SK-N-SH treated with all-trans-retinoic acid at 6 μM for 48 hours (cell line): ENCODE measurements around the gene MAML3.

Source experiments
- ATAC-seq: fragments of 200-7000 bp; cut with Tn5 transposase; 3 replicates; pipeline ENCODE4 v1.9.1; 2020; ENCODE audit warnings: mild to moderate bottlenecking, moderate library complexity
- ARNTL ChIP-seq: fragments of 450-650 bp; formaldehyde crosslinking; IDR thresholded peaks from 2 replicates; pipeline ENCODE4 v1.5.0; 2020; ENCODE audit warnings: low read depth, mild to moderate bottlenecking, moderate library complexity, borderline replicate concordance
- BACH2 ChIP-seq: fragments of 250-450 bp; sonication (Bioruptor Pico); IDR thresholded peaks from 2 replicates; pipeline ENCODE4 v1.9.0; 2021; ENCODE audit warnings: mild to moderate bottlenecking, borderline replicate concordance
- CREB5 ChIP-seq: fragments of 250-450 bp; sonication (Bioruptor Pico); IDR thresholded peaks from 2 replicates; pipeline ENCODE4 v1.5.1; 2020; ENCODE audit warnings: low read depth, mild to moderate bottlenecking, moderate library complexity
- CSDC2 ChIP-seq: fragments of 250-450 bp; sonication (Bioruptor Pico); IDR thresholded peaks from 2 replicates; pipeline ENCODE4 v1.5.0; 2020; ENCODE audit warnings: mild to moderate bottlenecking, moderate library complexity
- ESRRG ChIP-seq: fragments of 250-450 bp; sonication (Bioruptor Pico); IDR thresholded peaks from 2 replicates; pipeline ENCODE4 v1.6.1; 2021; ENCODE audit warnings: mild to moderate bottlenecking
- GLIS3 ChIP-seq: fragments of 250-450 bp; sonication (Bioruptor Pico); IDR thresholded peaks from 2 replicates; pipeline ENCODE4 v1.5.0; 2020; ENCODE audit warnings: mild to moderate bottlenecking, moderate library complexity
- ISL1 ChIP-seq: fragments of 250-450 bp; sonication (Bioruptor Pico); IDR thresholded peaks from 2 replicates; pipeline ENCODE4 v2.1.2; 2022; ENCODE audit warnings: mild to moderate bottlenecking, moderate library complexity
- OSR1 ChIP-seq: fragments of 250-450 bp; sonication (Bioruptor Pico); IDR thresholded peaks from 2 replicates; pipeline ENCODE4 v1.8.0; 2022; ENCODE audit warnings: moderate library complexity, mild to moderate bottlenecking, inconsistent platforms
- POU6F1 ChIP-seq: fragments of 250-450 bp; sonication (Bioruptor Pico); IDR thresholded peaks from 2 replicates; pipeline ENCODE4 v1.8.0; 2021; ENCODE audit warnings: low read depth, mild to moderate bottlenecking, moderate library complexity, borderline replicate concordance
- PPARA ChIP-seq: fragments of 250-450 bp; sonication (Bioruptor Pico); IDR thresholded peaks from 2 replicates; pipeline ENCODE4 v1.5.0; 2020; ENCODE audit warnings: mild to moderate bottlenecking, borderline replicate concordance
- RARB ChIP-seq: fragments of 250-450 bp; sonication (Bioruptor Pico); IDR thresholded peaks from 2 replicates; pipeline ENCODE4 v1.8.0; 2021; ENCODE audit warnings: mild to moderate bottlenecking, moderate library complexity
- SNAI2 ChIP-seq: fragments of 250-450 bp; sonication (Bioruptor Pico); IDR thresholded peaks from 2 replicates; pipeline ENCODE4 v1.5.0; 2020; ENCODE audit warnings: mild to moderate bottlenecking, moderate library complexity
- TCF4 ChIP-seq: fragments of 250-450 bp; sonication (Bioruptor Pico); IDR thresholded peaks from 2 replicates; pipeline ENCODE4 v1.8.0; 2021; ENCODE audit warnings: mild to moderate bottlenecking, moderate library complexity, borderline replicate concordance
- TOX ChIP-seq: fragments of 250-450 bp; sonication (Bioruptor Pico); IDR thresholded peaks from 2 replicates; pipeline ENCODE4 v1.8.0; 2021; ENCODE audit warnings: mild to moderate bottlenecking, moderate library complexity, borderline replicate concordance
- TSHZ2 ChIP-seq: fragments of 250-450 bp; sonication (Bioruptor Pico); IDR thresholded peaks from 2 replicates; pipeline ENCODE4 v1.5.0; 2020; ENCODE audit warnings: mild to moderate bottlenecking, moderate library complexity
- ZC3H10 ChIP-seq: fragments of 250-450 bp; sonication (Bioruptor Pico); IDR thresholded peaks from 2 replicates; pipeline ENCODE4 v1.5.1; 2021; ENCODE audit warnings: mild to moderate bottlenecking, moderate library complexity
- ZFP3 ChIP-seq: fragments of 250-450 bp; sonication (Bioruptor Pico); IDR thresholded peaks from 2 replicates; pipeline ENCODE4 v1.5.0; 2020; ENCODE audit warnings: mild to moderate bottlenecking, moderate library complexity
- ZFP30 ChIP-seq: fragments of 450-650 bp; formaldehyde crosslinking; IDR thresholded peaks from 2 replicates; pipeline ENCODE4 v1.5.0; 2022; ENCODE audit warnings: mild to moderate bottlenecking, moderate library complexity
- ZNF565 ChIP-seq: fragments of 450-650 bp; formaldehyde crosslinking; conservative IDR thresholded peaks from 2 replicates; pipeline ENCODE4 v1.5.0; 2020; ENCODE audit warnings: low read depth, mild to moderate bottlenecking, moderate library complexity
- ZNF70 ChIP-seq: fragments of 450-650 bp; formaldehyde crosslinking; IDR thresholded peaks from 2 replicates; pipeline ENCODE4 v1.5.0; 2020; ENCODE audit warnings: mild to moderate bottlenecking, moderate library complexity
- ZNF8 ChIP-seq: fragments of 450-650 bp; formaldehyde crosslinking; IDR thresholded peaks from 2 replicates; pipeline ENCODE4 v1.5.0; 2020; ENCODE audit warnings: mild to moderate bottlenecking, moderate library complexity
- TF ChIP-seq, protein P1 (sequence below): fragments of 250-450 bp; sonication (Bioruptor Pico); IDR thresholded peaks from 2 replicates; pipeline ENCODE4 v1.5.1; 2021; ENCODE audit warnings: mild to moderate bottlenecking, moderate library complexity
- TF ChIP-seq, protein P2 (sequence below): fragments of 250-450 bp; sonication (Bioruptor Pico); IDR thresholded peaks from 2 replicates; pipeline ENCODE4 v1.8.0; 2020; ENCODE audit warnings: mild to moderate bottlenecking, moderate library complexity, borderline replicate concordance

Gene MAML3

GRCh38 chr4:140136509-140136908 is 17.5 kb downstream of the MAML3 start:
- no peak for ATAC-seq
- TF ChIP-seq OSR1 (no peak), POU6F1 (CRISPR knock-in tag) (no peak), RARB (CRISPR knock-in tag) (no peak), ZFP3 (no peak), ZNF8 (CRISPR knock-in tag) (no peak), ISL1 (CRISPR knock-in tag) (no peak), CREB5 (CRISPR knock-in tag) (no peak), ZC3H10 (CRISPR knock-in tag) (no peak), ZFP30 (no peak), BACH2 (CRISPR knock-in tag) (no peak), ESRRG (CRISPR knock-in tag) (no peak), CSDC2 (CRISPR knock-in tag) (no peak), PPARA (CRISPR knock-in tag) (no peak)
- TF ChIP-seq, protein P1, sequence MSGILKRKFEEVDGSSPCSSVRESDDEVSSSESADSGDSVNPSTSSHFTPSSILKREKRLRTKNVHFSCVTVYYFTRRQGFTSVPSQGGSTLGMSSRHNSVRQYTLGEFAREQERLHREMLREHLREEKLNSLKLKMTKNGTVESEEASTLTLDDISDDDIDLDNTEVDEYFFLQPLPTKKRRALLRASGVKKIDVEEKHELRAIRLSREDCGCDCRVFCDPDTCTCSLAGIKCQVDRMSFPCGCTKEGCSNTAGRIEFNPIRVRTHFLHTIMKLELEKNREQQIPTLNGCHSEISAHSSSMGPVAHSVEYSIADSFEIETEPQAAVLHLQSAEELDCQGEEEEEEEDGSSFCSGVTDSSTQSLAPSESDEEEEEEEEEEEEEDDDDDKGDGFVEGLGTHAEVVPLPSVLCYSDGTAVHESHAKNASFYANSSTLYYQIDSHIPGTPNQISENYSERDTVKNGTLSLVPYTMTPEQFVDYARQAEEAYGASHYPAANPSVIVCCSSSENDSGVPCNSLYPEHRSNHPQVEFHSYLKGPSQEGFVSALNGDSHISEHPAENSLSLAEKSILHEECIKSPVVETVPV (CRISPR knock-in tag), result no peak

- peak; percentile 89 for ATAC-seq
- TF ChIP-seq, protein P2, sequence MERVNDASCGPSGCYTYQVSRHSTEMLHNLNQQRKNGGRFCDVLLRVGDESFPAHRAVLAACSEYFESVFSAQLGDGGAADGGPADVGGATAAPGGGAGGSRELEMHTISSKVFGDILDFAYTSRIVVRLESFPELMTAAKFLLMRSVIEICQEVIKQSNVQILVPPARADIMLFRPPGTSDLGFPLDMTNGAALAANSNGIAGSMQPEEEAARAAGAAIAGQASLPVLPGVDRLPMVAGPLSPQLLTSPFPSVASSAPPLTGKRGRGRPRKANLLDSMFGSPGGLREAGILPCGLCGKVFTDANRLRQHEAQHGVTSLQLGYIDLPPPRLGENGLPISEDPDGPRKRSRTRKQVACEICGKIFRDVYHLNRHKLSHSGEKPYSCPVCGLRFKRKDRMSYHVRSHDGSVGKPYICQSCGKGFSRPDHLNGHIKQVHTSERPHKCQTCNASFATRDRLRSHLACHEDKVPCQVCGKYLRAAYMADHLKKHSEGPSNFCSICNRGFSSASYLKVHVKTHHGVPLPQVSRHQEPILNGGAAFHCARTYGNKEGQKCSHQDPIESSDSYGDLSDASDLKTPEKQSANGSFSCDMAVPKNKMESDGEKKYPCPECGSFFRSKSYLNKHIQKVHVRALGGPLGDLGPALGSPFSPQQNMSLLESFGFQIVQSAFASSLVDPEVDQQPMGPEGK (CRISPR knock-in tag), result no peak; the same call in 1 of the 2 replicates
- TF ChIP-seq TCF4 (CRISPR knock-in tag) (peak; percentile 91), CREB5 (CRISPR knock-in tag) (no peak), ESRRG (CRISPR knock-in tag) (no peak), ZNF70 (CRISPR knock-in tag) (0 out of 2 replicates have a peak, but pooled peaks have one; percentile 4), OSR1 (no peak), GLIS3 (CRISPR knock-in tag) (no peak), ZFP3 (peak; percentile 22; the same call in 1 of the 2 replicates), ZNF8 (CRISPR knock-in tag) (peak; percentile 71; the same call in 1 of the 2 replicates), RARB (CRISPR knock-in tag) (no peak), PPARA (CRISPR knock-in tag) (0 out of 2 replicates have a peak, but pooled peaks have one; percentile 16), ARNTL (CRISPR knock-in tag) (no peak), ZFP30 (no peak), CSDC2 (CRISPR knock-in tag) (peak; percentile 76; the same call in 1 of the 2 replicates), TSHZ2 (peak; percentile 82), SNAI2 (CRISPR knock-in tag) (0 out of 2 replicates have a peak, but pooled peaks have one; percentile 57), ISL1 (CRISPR knock-in tag) (peak; percentile 45), BACH2 (CRISPR knock-in tag) (no peak), TOX (CRISPR knock-in tag) (no peak), ZNF565 (CRISPR knock-in tag) (peak; percentile 35; the same call in 1 of the 2 replicates), POU6F1 (CRISPR knock-in tag) (0 out of 2 replicates have a peak, but pooled peaks have one; percentile 47), ZC3H10 (CRISPR knock-in tag) (no peak)
- TF ChIP-seq, protein P1 (CRISPR knock-in tag), result no peak
These were observed 18.4 kb downstream of the MAML3 start for GRCh38 chr4:140135529-140136088.
